ENCODE data around the gene PMM2. TPM values are rescaled to one million over a fixed set of nuclear protein-coding genes. Genes with fewer than 3 reads are reported as not detected.

PMM2 gene
- total and polyA plus RNA-seq, 9 of the 15 experiments (the other 6 are each of a cell fraction or from before 2014, with no cell fraction given) = 5.6 to 42.7 (median 25.9) TPM

GRCh38 chr16:8865145-8865882, 67.7 kb downstream of the PMM2 start:
- Histone ChIP-seq H3K4me2 (ENCODE audit: insufficient read depth, low read length) (no peak overlapping the region), H3K27ac (ENCODE audit: extremely low read depth, low read depth, low read length) (no peak overlapping the region), H3K9me3 (replicated peaks; ENCODE audit: control insufficient read depth, insufficient read depth, low read depth, low read length) (no peaks in the 10 kb centered on the region), H3K36me3 (ENCODE audit: control insufficient read depth, insufficient read depth, low read length) (peaks cover 17% of the 10 kb centered on the region; the same call in 1 of the 3 replicates), H3K9me1 (ENCODE audit: control insufficient read depth, insufficient read depth, low read length) (peaks cover 16% of the 10 kb centered on the region), H4K20me1 (replicated peaks; ENCODE audit: control insufficient read depth, insufficient read depth, low read length) (peaks cover 50% of the 10 kb centered on the region), H3K4me3 (no peak overlapping the region), H3K9ac (ENCODE audit: insufficient read depth in 1 of 2, low read depth in 2 of 2, low read length in 2 of 2) (no peak overlapping the region; a peak in 1 of 4 replicates), H3K27me3 (ENCODE audit: control insufficient read depth in 2 of 2, insufficient read depth in 2 of 2, low read length in 2 of 2) (no peaks in the 10 kb centered on the region), H3K79me2 (ENCODE audit: control insufficient read depth, insufficient read depth, low read length) (peaks cover 75% of the 10 kb centered on the region), H3K4me1 (replicated peaks in 1 of 2; ENCODE audit: control insufficient read depth in 2 of 2, insufficient read depth in 2 of 2, low read length in 2 of 2) (peaks cover 53 to 82% of the 10 kb centered on the region in 2 experiments), H2AFZ (ENCODE audit: low read depth, low read length) (no peak overlapping the region)
- TF ChIP-seq CEBPG (CRISPR knock-in tag; IDR thresholded peaks at IDR 0.05) (no peak), CEBPG (tag; conservative IDR thresholded peaks at IDR 0.05 in 1 of 2, IDR thresholded peaks at IDR 0.05 in 1 of 2) (no peak), HDAC1 (IDR thresholded peaks at IDR 0.05) (no peak), NONO (IDR thresholded peaks at IDR 0.05; ENCODE audit: low read depth in 2 of 2, low read length in 1 of 2) (no peak), POU5F1 (IDR thresholded peaks at IDR 0.05; ENCODE audit: borderline replicate concordance, low read depth, low read length, partially characterized antibody) (no peak), KAT7 (CRISPR knock-in tag; IDR thresholded peaks at IDR 0.05; ENCODE audit: borderline replicate concordance) (no peak), HIVEP1 (CRISPR knock-in tag; IDR thresholded peaks at IDR 0.05) (no peak), SMAD4 (CRISPR knock-in tag; conservative IDR thresholded peaks at IDR 0.05) (no peak), DIDO1 (tag; IDR thresholded peaks at IDR 0.05; ENCODE audit: low read depth) (no peak), ZNF780A (CRISPR knock-in tag; IDR thresholded peaks at IDR 0.05) (no peak)
- TF ChIP-seq, protein P1, sequence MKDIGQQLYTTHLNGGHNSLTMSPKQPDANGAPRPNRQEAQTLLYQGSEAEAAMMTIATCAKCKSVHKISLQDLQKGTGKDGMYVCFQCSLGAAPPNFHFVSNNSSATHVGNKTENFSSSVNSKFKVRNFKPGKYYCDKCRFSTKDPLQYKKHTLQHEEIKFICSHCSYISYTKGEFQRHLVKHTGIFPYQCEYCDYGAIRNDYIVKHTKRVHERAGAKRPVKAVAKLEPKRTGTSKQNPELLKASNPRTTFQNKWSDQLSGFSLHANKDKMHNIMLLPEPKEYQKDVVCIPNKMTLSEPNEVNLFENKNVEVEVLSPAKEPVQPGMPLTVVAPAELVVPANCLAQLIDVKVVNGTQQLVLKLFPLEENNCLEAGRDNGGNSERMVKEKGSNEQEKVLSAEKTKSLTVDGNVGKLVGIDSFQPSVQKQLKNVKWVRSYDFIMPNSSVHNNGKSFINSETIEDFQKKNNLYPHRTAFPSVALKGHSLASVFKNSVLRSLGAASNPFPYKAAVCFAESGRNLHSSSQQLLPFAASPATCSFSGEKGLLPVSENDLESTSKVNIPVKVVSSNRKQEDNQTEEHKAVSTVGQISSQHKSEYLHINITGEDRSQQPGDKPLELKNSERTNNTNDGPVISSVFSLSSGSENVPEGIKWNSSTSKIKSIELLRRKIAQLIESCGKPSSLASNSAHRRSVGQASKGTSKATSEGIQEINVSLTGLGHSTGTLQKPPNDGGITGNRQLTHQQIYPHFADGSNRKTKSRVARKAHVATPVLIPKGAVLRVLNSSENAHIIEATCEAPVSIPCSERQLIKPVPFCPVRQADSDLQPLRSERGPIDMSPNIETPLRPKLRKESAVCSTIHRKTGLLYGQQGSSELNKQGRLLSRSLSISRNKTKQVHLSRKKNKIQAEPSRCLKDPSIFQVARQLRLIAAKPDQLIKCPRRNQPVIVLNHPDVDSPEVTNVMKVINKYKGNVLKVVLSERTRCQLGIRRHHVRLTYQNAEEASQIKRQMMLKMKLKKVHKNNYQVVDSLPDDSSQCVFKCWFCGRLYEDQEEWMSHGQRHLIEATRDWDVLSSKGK (CRISPR knock-in tag; IDR thresholded peaks at IDR 0.05) = no peak
- FAIRE-seq (no peak), ATAC-seq (no peak), DNase-seq (ENCODE audit: extremely low read depth in 1 of 4, low spot score in 3 of 4) (no peak)
- ChIA-PET CTCF (ENCODE audit: low intra/inter-chr PET ratio) (no interaction called here), POLR2A (interaction anchor here (0.6 to 0.8 kb wide), 3 partner anchors 11 to 14 kb away, joined by 3 to 4 read pairs (median 3); no protein-coding TSS in a partner anchor)
- WGBS (ENCODE audit: insufficient coverage, low coverage, missing lambda C conversion rate) = 77% methylated on average over 13 of the region's 14 CpGs
- intact Hi-C loops (cut with micrococcal nuclease) = no loop called here
- in situ Hi-C loops (cut with MboI) = no loop called here
- BruUV-seq (replicated peaks) = no TSS peak

Measured in K562 (cell line).